ENCODE results near the gene PHF24.

DNA sequence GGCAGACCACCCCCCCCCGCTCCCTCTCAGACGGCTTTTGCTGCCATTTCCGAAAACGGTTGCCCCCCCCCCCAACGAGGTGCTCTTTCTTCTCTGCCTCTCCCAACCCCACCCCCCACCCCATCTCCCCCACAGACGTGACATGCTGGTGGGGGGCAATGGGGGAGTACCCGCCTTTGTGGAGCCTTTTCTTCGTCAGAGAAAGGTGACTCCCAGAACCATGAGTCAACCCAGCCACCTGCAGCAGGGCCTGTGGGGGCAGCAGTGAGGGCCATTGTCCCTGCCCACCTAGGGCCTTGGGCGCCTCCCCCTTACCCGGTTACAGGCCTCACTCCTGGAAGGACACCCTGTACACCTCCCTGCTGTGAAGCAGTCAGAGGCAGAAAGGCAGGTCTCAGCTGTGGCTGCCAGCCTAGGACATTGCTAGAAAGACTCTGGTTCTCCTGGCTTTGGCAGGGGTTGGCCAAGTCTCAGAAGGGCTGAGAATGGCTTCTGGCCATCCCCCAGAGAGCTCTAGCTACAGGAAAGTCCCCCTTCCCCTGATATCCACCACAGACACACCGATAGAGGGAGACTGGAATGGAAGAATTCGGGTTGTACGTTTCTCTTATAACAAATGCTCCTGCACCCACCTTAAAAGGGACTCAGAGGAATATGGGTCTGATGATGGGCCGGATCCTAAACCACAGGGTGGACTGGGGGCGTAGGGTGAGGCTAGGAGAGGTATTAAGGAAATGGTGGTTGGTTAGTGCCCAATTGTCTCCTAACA is 33.7 kb downstream of the PHF24 start:
- TF ChIP-seq SUZ12 (IDR thresholded peaks at IDR 0.05), result no peak
- TF ChIP-seq FOXK2 (IDR thresholded peaks at IDR 0.05), result no peak
- TF ChIP-seq FOXM1 (IDR thresholded peaks at IDR 0.05; ENCODE audit: borderline replicate concordance), result no peak
- TF ChIP-seq NFRKB (IDR thresholded peaks at IDR 0.05), result no peak
- no peak for TF ChIP-seq SP1 (IDR thresholded peaks at IDR 0.05)
- TF ChIP-seq CTBP1 (IDR thresholded peaks at IDR 0.05; ENCODE audit: borderline replicate concordance), result no peak
- TF ChIP-seq LEF1 (IDR thresholded peaks at IDR 0.05; ENCODE audit: borderline replicate concordance), result no peak
